SU-DHL-6 (cell line): ENCODE results near the gene MAP3K10.

Experiments used
- H2AFZ ChIP-seq: fragments of 200-600 bp; sonication (generic); 2 replicates; pipeline ENCODE4 v1.6.1; 2014; ENCODE audit warnings: low read depth, mild to moderate bottlenecking, moderate library complexity, mixed read lengths, antibody characterized with exemption, low read length; ENCODE audit not compliant: severe bottlenecking
- H3F3A ChIP-seq: fragments of 200-600 bp; shearing (Covaris generic); 2 replicates; pipeline ENCODE4 v1.6.0; 2016; ENCODE audit warnings: antibody characterized with exemption, mild to moderate bottlenecking; ENCODE audit not compliant: insufficient read depth
- H3K27ac ChIP-seq: fragments of 200-600 bp; sonication (generic); 2 replicates; pipeline ENCODE4 v1.5.1; 2016; ENCODE audit warnings: low read depth, mild to moderate bottlenecking, low read length, moderate library complexity, mixed read lengths
- H3K27me3 ChIP-seq: fragments of 200-600 bp; sonication (generic), shearing (Covaris generic); 2 replicates; pipeline ENCODE4 v1.6.0; 2014; ENCODE audit warnings: mild to moderate bottlenecking, low read length
- H3K36me3 ChIP-seq: fragments of 200-600 bp; sonication (generic); 2 replicates; pipeline ENCODE4 v1.6.1; 2014; ENCODE audit warnings: mild to moderate bottlenecking, low read length, mixed read lengths
- H3K4me2 ChIP-seq: fragments of 300-600, 200-600 bp; shearing (Covaris generic), sonication (generic); 2 replicates; pipeline ENCODE4 v1.6.0; 2014; ENCODE audit warnings: low read length, low read depth, mild to moderate bottlenecking; ENCODE audit not compliant: poor library complexity, severe bottlenecking
- H3K4me3 ChIP-seq: fragments of 200-600 bp; sonication (generic); 2 replicates; pipeline ENCODE4 v1.5.1; 2014; ENCODE audit warnings: antibody characterized with exemption, low read length, mild to moderate bottlenecking, mixed read lengths; ENCODE audit not compliant: insufficient read depth, poor library complexity, severe bottlenecking
- H3K79me2 ChIP-seq: fragments of 200-600 bp; sonication (generic); 2 replicates; pipeline ENCODE4 v1.6.1; 2014; ENCODE audit warnings: mild to moderate bottlenecking, low read length, moderate library complexity; ENCODE audit not compliant: insufficient read depth
- H3K9ac ChIP-seq: fragments of 200-600 bp; sonication (generic); 2 replicates; pipeline ENCODE4 v1.7.0; 2014; ENCODE audit warnings: mild to moderate bottlenecking, low read length
- H3K9me2 ChIP-seq: fragments of 200-600 bp; sonication (generic); replicated peaks from 2 replicates; pipeline ENCODE4 v1.6.1; 2014; ENCODE audit warnings: low read length; ENCODE audit not compliant: insufficient read depth
- H3K9me3 ChIP-seq: fragments of 200-600 bp; sonication (generic); 2 replicates; pipeline ENCODE4 v1.6.1; 2014; ENCODE audit warnings: low read length, mixed read lengths; ENCODE audit not compliant: insufficient read depth
- H4K20me1 ChIP-seq: fragments of 200-600 bp; sonication (generic); 2 replicates; pipeline ENCODE4 v1.6.1; 2014; ENCODE audit warnings: low read depth, mild to moderate bottlenecking, antibody characterized with exemption, low read length, moderate library complexity, mixed read lengths
- CTCF ChIP-seq: fragments of 200-600 bp; sonication (generic); IDR thresholded peaks from one replicate; pipeline ENCODE4 v1.5.1; 2017; ENCODE audit warnings: antibody characterized with exemption, mild to moderate bottlenecking, low read length, moderate library complexity; ENCODE audit not compliant: insufficient read depth, poor library complexity, severe bottlenecking
- EZH2phosphoT487 ChIP-seq: fragments of 200-600 bp; sonication (generic), shearing (Covaris generic); conservative IDR thresholded peaks from 2 replicates; pipeline ENCODE4 v1.6.1; 2018; ENCODE audit warnings: mild to moderate bottlenecking, antibody characterized with exemption, low read length, moderate library complexity, mixed read lengths

MAP3K10 gene

GRCh38 chr19:40237791-40238190 lies 46.6 kb downstream of the MAP3K10 start:
- Histone ChIP-seq H3K9me3 (no peaks in the 10 kb centered on the region), H3K36me3 (no peaks in the 10 kb centered on the region), H3K9me2 (no peaks in the 10 kb centered on the region), H3K79me2 (no peaks in the 10 kb centered on the region), H2AFZ (no peak overlapping the region), H3K27ac (no peak overlapping the region), H3K9ac (no peak overlapping the region), H3K4me2 (no peak overlapping the region), H3F3A (no peaks in the 10 kb centered on the region), H4K20me1 (no peaks in the 10 kb centered on the region), H3K4me3 (no peak overlapping the region), H3K27me3 (no peaks in the 10 kb centered on the region)
- TF ChIP-seq CTCF (no peak), EZH2phosphoT487 (no peak)

GRCh38 chr19:40238775-40239174 lies 47.5 kb downstream of the MAP3K10 start:
- TF ChIP-seq EZH2phosphoT487 (no peak), CTCF (no peak)
- Histone ChIP-seq H3K4me3 (no peak overlapping the region), H2AFZ (no peak overlapping the region), H3K4me2 (no peak overlapping the region), H3K27me3 (no peaks in the 10 kb centered on the region), H3K9me3 (no peaks in the 10 kb centered on the region), H4K20me1 (no peaks in the 10 kb centered on the region), H3K36me3 (no peaks in the 10 kb centered on the region), H3K9ac (no peak overlapping the region), H3K79me2 (no peaks in the 10 kb centered on the region), H3F3A (no peaks in the 10 kb centered on the region), H3K27ac (no peak overlapping the region), H3K9me2 (no peaks in the 10 kb centered on the region)

GRCh38 chr19:40239415-40240226 lies 48.4 kb downstream of the MAP3K10 start:
- Histone ChIP-seq H3K4me2 (no peak overlapping the region), H3K9ac (no peak overlapping the region), H2AFZ (no peak overlapping the region), H3K79me2 (0 out of 2 replicates have a peak, but pooled peaks cover under 1% of the 10 kb centered on the region), H3F3A (no peaks in the 10 kb centered on the region), H4K20me1 (no peaks in the 10 kb centered on the region), H3K27me3 (no peaks in the 10 kb centered on the region), H3K4me3 (no peak overlapping the region), H3K27ac (no peak overlapping the region), H3K36me3 (no peaks in the 10 kb centered on the region), H3K9me2 (no peaks in the 10 kb centered on the region), H3K9me3 (no peaks in the 10 kb centered on the region)
- TF ChIP-seq CTCF, result no peak
